ENCODE results near the gene AHRR.

Gene AHRR

GRCh38 chr5:422323-423232 lies 101.1 kb downstream of the AHRR start:
- in situ Hi-C loops (cut with HindIII; ENCODE audit: low sequenced_read_pairs) = no loop called here
- no peak for TF ChIP-seq CTCF (IDR thresholded peaks at IDR 0.05; ENCODE audit: low read depth, low read length, missing control alignments)
- no peak overlapping the region for H3K4me3 ChIP-seq (ENCODE audit: low read depth, low read length)
- no peak for DNase-seq (ENCODE audit: low read depth)

- no peak for TF ChIP-seq CTCF (IDR thresholded peaks at IDR 0.05; ENCODE audit: low read depth, low read length, missing control alignments)
- DNase-seq (ENCODE audit: low read depth) = no peak
- no peak overlapping the region for H3K4me3 ChIP-seq (ENCODE audit: low read depth, low read length)
- in situ Hi-C loops (cut with HindIII; ENCODE audit: low sequenced_read_pairs) = no loop called here
These were observed 101.7 kb downstream of the AHRR start for GRCh38 chr5:423233-423565.

GRCh38 chr5:423626-424261 lies 102.2 kb downstream of the AHRR start:
- no peak for TF ChIP-seq CTCF (IDR thresholded peaks at IDR 0.05; ENCODE audit: low read depth, low read length, missing control alignments)
- no peak for DNase-seq (ENCODE audit: low read depth)
- H3K4me3 ChIP-seq (ENCODE audit: low read depth, low read length) = no peak overlapping the region
- in situ Hi-C loops (cut with HindIII; ENCODE audit: low sequenced_read_pairs) = no loop called here

GRCh38 chr5:424301-425110 lies 103.0 kb downstream of the AHRR start:
- no peak overlapping the region for H3K4me3 ChIP-seq (ENCODE audit: low read depth, low read length)
- TF ChIP-seq CTCF (IDR thresholded peaks at IDR 0.05; ENCODE audit: low read depth, low read length, missing control alignments) = no peak
- in situ Hi-C loops (cut with HindIII; ENCODE audit: low sequenced_read_pairs) = no loop called here
- no peak for DNase-seq (ENCODE audit: low read depth)

- no peak for DNase-seq (ENCODE audit: low read depth)
- in situ Hi-C loops (cut with HindIII; ENCODE audit: low sequenced_read_pairs) = no loop called here
- no peak overlapping the region for H3K4me3 ChIP-seq (ENCODE audit: low read depth, low read length)
- TF ChIP-seq CTCF (IDR thresholded peaks at IDR 0.05; ENCODE audit: low read depth, low read length, missing control alignments) = peak; percentile 23
These were observed 104.2 kb downstream of the AHRR start for GRCh38 chr5:425714-426113.

GRCh38 chr5:426392-426976 lies 105.0 kb downstream of the AHRR start:
- TF ChIP-seq CTCF (IDR thresholded peaks at IDR 0.05; ENCODE audit: low read depth, low read length, missing control alignments) = no peak
- DNase-seq (ENCODE audit: low read depth) = no peak
- in situ Hi-C loops (cut with HindIII; ENCODE audit: low sequenced_read_pairs) = no loop called here
- H3K4me3 ChIP-seq (ENCODE audit: low read depth, low read length) = no peak overlapping the region
